ENCODE results near the gene MSRB3.

MSRB3 gene

GRCh38 chr12:65278576-65279368 is at the start of gene MSRB3:
Gene MSRB3, plus strand, starts transcription at chr12:65278683. Its CDS starts 29,897 bp downstream, at chr12:65308580.
- Histone ChIP-seq H3K4me1 (ENCODE audit: control insufficient read depth, insufficient read depth, low read length) (peaks cover 13% of the 10 kb centered on the region), H3K36me3 (ENCODE audit: control insufficient read depth, insufficient read depth, low read length) (no peaks in the 10 kb centered on the region), H3K4me3 (ENCODE audit: low read depth, low read length) (peak within 1 kb of the TSS; percentile 77), H3K27ac (ENCODE audit: low read depth, low read length) (no peak within 1 kb of the TSS), H3K27me3 (ENCODE audit: control insufficient read depth, insufficient read depth, low read length) (peaks cover 27% of the 10 kb centered on the region), H3K9me3 (ENCODE audit: control insufficient read depth, insufficient read depth, low read depth, low read length) (no peaks in the 10 kb centered on the region), H3K9ac (ENCODE audit: low read length) (peak within 1 kb of the TSS; percentile 61)

- no peaks in the 10 kb centered on the region for H3K4me1 ChIP-seq (ENCODE audit: control insufficient read depth, insufficient read depth, low read length)
- no peak overlapping the region for H3K27ac ChIP-seq (ENCODE audit: low read depth, low read length)
- no peak overlapping the region for H3K4me3 ChIP-seq (ENCODE audit: low read depth, low read length)
- no peaks in the 10 kb centered on the region for H3K27me3 ChIP-seq (ENCODE audit: control insufficient read depth, insufficient read depth, low read length)
- H3K9me3 ChIP-seq (ENCODE audit: control insufficient read depth, insufficient read depth, low read depth, low read length) = peaks cover 19% of the 10 kb centered on the region
- H3K36me3 ChIP-seq (ENCODE audit: control insufficient read depth, insufficient read depth, low read length) = peaks cover 19% of the 10 kb centered on the region
- no peak overlapping the region for H3K9ac ChIP-seq (ENCODE audit: low read length)
These were observed 49.0 kb upstream of the MSRB3 start for GRCh38 chr12:65229441-65229840.

- no peak overlapping the region for H3K4me3 ChIP-seq (ENCODE audit: low read depth, low read length)
- H3K27ac ChIP-seq (ENCODE audit: low read depth, low read length) = no peak overlapping the region
- H3K9ac ChIP-seq (ENCODE audit: low read length) = no peak overlapping the region
These were observed 45.9 kb upstream of the MSRB3 start for GRCh38 chr12:65232476-65233077.

GRCh38 chr12:65237153-65237552 is 41.3 kb upstream of the MSRB3 start:
- H3K4me3 ChIP-seq (ENCODE audit: low read depth, low read length) = no peak overlapping the region
- no peaks in the 10 kb centered on the region for H3K9me3 ChIP-seq (ENCODE audit: control insufficient read depth, insufficient read depth, low read depth, low read length)
- no peaks in the 10 kb centered on the region for H3K4me1 ChIP-seq (ENCODE audit: control insufficient read depth, insufficient read depth, low read length)
- no peak overlapping the region for H3K9ac ChIP-seq (ENCODE audit: low read length)
- peaks cover 22% of the 10 kb centered on the region for H3K36me3 ChIP-seq (ENCODE audit: control insufficient read depth, insufficient read depth, low read length)
- H3K27ac ChIP-seq (ENCODE audit: low read depth, low read length) = no peak overlapping the region
- H3K27me3 ChIP-seq (ENCODE audit: control insufficient read depth, insufficient read depth, low read length) = no peaks in the 10 kb centered on the region

More at GRCh38 chr12:65232476-65233077, 45.9 kb upstream of the MSRB3 start:
- H3K36me3 ChIP-seq (ENCODE audit: control insufficient read depth, insufficient read depth, low read length) = peaks cover 19% of the 10 kb centered on the region
- no peaks in the 10 kb centered on the region for H3K27me3 ChIP-seq (ENCODE audit: control insufficient read depth, insufficient read depth, low read length)
- H3K9me3 ChIP-seq (ENCODE audit: control insufficient read depth, insufficient read depth, low read depth, low read length) = peaks cover 19% of the 10 kb centered on the region
- no peaks in the 10 kb centered on the region for H3K4me1 ChIP-seq (ENCODE audit: control insufficient read depth, insufficient read depth, low read length)

- H3K4me3 ChIP-seq (ENCODE audit: low read depth, low read length) = no peak overlapping the region
- no peak overlapping the region for H3K27ac ChIP-seq (ENCODE audit: low read depth, low read length)
- peaks cover 36% of the 10 kb centered on the region for H3K36me3 ChIP-seq (ENCODE audit: control insufficient read depth, insufficient read depth, low read length)
- no peak overlapping the region for H3K9ac ChIP-seq (ENCODE audit: low read length)
- H3K4me1 ChIP-seq (ENCODE audit: control insufficient read depth, insufficient read depth, low read length) = no peaks in the 10 kb centered on the region
- no peaks in the 10 kb centered on the region for H3K9me3 ChIP-seq (ENCODE audit: control insufficient read depth, insufficient read depth, low read depth, low read length)
- no peaks in the 10 kb centered on the region for H3K27me3 ChIP-seq (ENCODE audit: control insufficient read depth, insufficient read depth, low read length)
These were observed 39.9 kb upstream of the MSRB3 start for GRCh38 chr12:65238609-65239008.

DNA sequence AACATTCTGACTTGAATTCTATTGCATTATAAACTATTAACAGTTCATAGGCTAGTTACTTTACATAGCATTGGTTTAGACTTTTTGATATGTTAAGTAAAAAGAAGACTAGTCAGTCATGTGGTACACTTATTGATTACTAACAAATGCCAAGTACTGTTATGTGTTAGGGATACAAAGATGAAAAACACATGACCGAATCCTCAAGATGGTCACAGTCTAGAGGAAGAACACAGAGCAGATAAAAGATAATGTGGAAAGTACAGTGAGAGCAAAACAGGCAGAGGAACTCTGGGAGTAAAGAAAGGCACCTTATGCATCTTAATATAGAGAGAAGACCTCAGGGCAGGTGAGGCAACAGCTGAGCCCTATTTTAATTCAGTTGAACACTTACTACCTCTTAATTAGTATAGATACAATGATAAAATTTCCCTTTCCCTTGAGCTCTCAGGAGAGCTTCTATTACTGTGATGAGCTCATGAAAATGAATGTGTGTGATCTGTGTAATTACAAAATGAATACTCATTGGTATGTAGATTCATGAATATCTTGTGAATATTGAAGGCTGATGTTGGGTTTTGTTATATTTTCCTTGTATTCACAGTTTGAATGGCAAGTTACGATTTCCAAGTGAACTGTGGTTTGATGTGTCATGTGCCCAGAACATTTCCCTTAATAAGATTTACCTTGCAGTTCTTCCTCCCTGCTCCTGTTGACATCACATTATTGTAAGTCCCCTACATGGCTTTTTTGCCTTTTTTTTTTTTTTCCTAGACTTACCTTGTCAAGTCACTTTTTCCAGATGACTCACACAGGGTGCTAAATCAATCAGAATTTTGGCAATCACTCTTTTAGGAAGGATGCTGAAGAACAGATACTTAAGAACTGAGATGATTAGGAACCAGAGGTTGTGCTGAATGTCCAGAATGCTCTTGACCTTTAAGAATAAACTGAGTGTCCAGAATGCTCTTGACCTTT is 29.5 kb upstream of the MSRB3 start:
- peaks cover 20% of the 10 kb centered on the region for H3K36me3 ChIP-seq (ENCODE audit: control insufficient read depth, insufficient read depth, low read length)
- H3K4me3 ChIP-seq (ENCODE audit: low read depth, low read length) = no peak overlapping the region
- H3K27ac ChIP-seq (ENCODE audit: low read depth, low read length) = no peak overlapping the region
- no peaks in the 10 kb centered on the region for H3K4me1 ChIP-seq (ENCODE audit: control insufficient read depth, insufficient read depth, low read length)
- no peaks in the 10 kb centered on the region for H3K9me3 ChIP-seq (ENCODE audit: control insufficient read depth, insufficient read depth, low read depth, low read length)
- no peak overlapping the region for H3K9ac ChIP-seq (ENCODE audit: low read length)
- no peaks in the 10 kb centered on the region for H3K27me3 ChIP-seq (ENCODE audit: control insufficient read depth, insufficient read depth, low read length)

- no peaks in the 10 kb centered on the region for H3K36me3 ChIP-seq (ENCODE audit: control insufficient read depth, insufficient read depth, low read length)
- no peaks in the 10 kb centered on the region for H3K27me3 ChIP-seq (ENCODE audit: control insufficient read depth, insufficient read depth, low read length)
- no peak overlapping the region for H3K27ac ChIP-seq (ENCODE audit: low read depth, low read length)
These were observed 26.0 kb upstream of the MSRB3 start for GRCh38 chr12:65252515-65252914.

DNA sequence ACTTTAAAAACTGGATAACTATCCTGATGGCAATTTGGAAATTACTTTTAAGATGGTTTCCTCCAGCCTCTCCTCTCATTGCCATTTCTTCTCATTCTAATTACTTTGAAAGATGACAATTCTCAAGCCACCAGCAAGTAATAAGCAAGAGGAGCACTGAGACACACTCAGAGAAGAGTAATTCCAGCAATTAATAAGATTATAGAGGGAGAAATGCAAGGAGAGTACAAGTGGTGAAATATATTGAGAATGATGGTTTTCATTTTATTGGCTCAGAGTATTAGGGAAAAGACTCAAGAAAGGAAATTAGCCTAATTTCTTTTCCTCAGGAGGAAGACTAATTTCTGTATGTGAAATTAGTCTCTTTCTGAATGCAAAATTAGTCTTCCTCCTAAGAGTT is 20.5 kb upstream of the MSRB3 start:
- no peaks in the 10 kb centered on the region for H3K4me1 ChIP-seq (ENCODE audit: control insufficient read depth, insufficient read depth, low read length)
- no peaks in the 10 kb centered on the region for H3K9me3 ChIP-seq (ENCODE audit: control insufficient read depth, insufficient read depth, low read depth, low read length)
- no peak overlapping the region for H3K9ac ChIP-seq (ENCODE audit: low read length)
- H3K36me3 ChIP-seq (ENCODE audit: control insufficient read depth, insufficient read depth, low read length) = no peaks in the 10 kb centered on the region
- H3K4me3 ChIP-seq (ENCODE audit: low read depth, low read length) = no peak overlapping the region
- H3K27me3 ChIP-seq (ENCODE audit: control insufficient read depth, insufficient read depth, low read length) = no peaks in the 10 kb centered on the region
- no peak overlapping the region for H3K27ac ChIP-seq (ENCODE audit: low read depth, low read length)

More at GRCh38 chr12:65252515-65252914, 26.0 kb upstream of the MSRB3 start:
- Histone ChIP-seq H3K4me1 (ENCODE audit: control insufficient read depth, insufficient read depth, low read length) (no peaks in the 10 kb centered on the region), H3K9ac (ENCODE audit: low read length) (no peak overlapping the region), H3K4me3 (ENCODE audit: low read depth, low read length) (no peak overlapping the region), H3K9me3 (ENCODE audit: control insufficient read depth, insufficient read depth, low read depth, low read length) (no peaks in the 10 kb centered on the region)

DNA sequence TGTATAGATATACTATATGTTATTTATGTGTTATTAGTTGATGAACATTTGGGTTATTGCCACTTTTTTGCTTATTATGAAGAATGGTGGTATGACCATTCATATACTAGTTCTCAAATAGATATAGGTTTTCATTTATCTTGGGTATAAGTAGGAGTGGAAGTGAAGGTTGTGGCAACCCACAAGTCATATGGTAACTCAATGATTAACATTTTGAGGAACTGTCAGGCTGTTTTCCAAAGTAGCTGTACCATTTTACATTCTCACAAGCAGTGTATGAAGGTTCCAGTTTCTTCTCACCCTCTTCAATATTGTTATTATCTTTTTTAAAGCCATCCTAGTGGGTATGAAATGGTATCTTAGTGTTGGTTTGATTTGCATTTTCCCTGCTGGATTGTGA is 19.0 kb upstream of the MSRB3 start:
- H3K27me3 ChIP-seq (ENCODE audit: control insufficient read depth, insufficient read depth, low read length) = no peaks in the 10 kb centered on the region
- no peaks in the 10 kb centered on the region for H3K9me3 ChIP-seq (ENCODE audit: control insufficient read depth, insufficient read depth, low read depth, low read length)
- no peak overlapping the region for H3K4me3 ChIP-seq (ENCODE audit: low read depth, low read length)
- H3K4me1 ChIP-seq (ENCODE audit: control insufficient read depth, insufficient read depth, low read length) = no peaks in the 10 kb centered on the region
- H3K9ac ChIP-seq (ENCODE audit: low read length) = no peak overlapping the region
- no peak overlapping the region for H3K27ac ChIP-seq (ENCODE audit: low read depth, low read length)
- no peaks in the 10 kb centered on the region for H3K36me3 ChIP-seq (ENCODE audit: control insufficient read depth, insufficient read depth, low read length)

- Histone ChIP-seq H3K27me3 (ENCODE audit: control insufficient read depth, insufficient read depth, low read length) (no peaks in the 10 kb centered on the region), H3K4me3 (ENCODE audit: low read depth, low read length) (no peak overlapping the region), H3K27ac (ENCODE audit: low read depth, low read length) (no peak overlapping the region), H3K4me1 (ENCODE audit: control insufficient read depth, insufficient read depth, low read length) (no peaks in the 10 kb centered on the region), H3K9me3 (ENCODE audit: control insufficient read depth, insufficient read depth, low read depth, low read length) (no peaks in the 10 kb centered on the region), H3K36me3 (ENCODE audit: control insufficient read depth, insufficient read depth, low read length) (no peaks in the 10 kb centered on the region), H3K9ac (ENCODE audit: low read length) (no peak overlapping the region)
These were observed 14.7 kb upstream of the MSRB3 start for GRCh38 chr12:65263777-65264176.
